NCI-H524 (cell line): ENCODE results near the gene SLC2A13.
A peak's percentile ranks its signal among the peaks of the same experiment; 100 is the strongest.
"Not testable (repeated sequence)": the region's sequence is repeated elsewhere in the genome, so short reads cannot be mapped to it uniquely, and the experiment has no call there.

ENCODE experiments used
- DNase-seq, 2 experiments: peaks; one replicate each; lab custom pipeline; 2025; lab: John Stamatoyannopoulos, UW

Gene SLC2A13

DNA sequence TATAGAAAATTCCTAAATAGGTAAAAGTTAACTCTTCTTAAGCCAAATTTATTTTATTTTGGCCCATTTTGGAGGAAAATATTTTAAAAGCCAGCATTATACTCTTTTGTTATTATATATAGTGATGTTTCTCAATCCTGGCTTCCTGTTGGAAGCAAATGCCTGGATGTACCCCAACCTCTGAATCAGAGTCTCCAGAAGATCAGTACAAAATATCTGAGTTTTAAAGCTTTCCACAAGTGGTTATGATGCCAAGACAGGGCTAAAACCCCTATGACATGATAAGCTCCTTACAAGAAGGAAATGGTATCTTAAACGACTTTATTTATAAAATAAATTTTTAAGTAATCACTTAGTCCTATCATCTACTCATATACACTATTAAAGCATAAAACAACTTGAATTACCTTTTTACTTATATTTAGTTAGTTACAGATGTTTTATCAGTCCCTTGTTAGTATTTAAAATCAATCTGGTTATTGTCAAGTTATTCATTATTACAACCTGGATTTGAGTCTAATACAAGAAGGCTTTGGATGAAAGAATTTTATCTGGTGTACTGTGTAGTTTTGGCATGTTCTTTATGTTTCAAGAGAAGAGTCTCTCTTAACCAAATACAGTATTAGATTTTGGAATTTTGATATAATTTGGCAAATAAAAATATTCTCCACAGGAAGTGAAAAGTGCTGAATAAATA lies 238.1 kb downstream of the SLC2A13 start:
- no peak for DNase-seq

DNA sequence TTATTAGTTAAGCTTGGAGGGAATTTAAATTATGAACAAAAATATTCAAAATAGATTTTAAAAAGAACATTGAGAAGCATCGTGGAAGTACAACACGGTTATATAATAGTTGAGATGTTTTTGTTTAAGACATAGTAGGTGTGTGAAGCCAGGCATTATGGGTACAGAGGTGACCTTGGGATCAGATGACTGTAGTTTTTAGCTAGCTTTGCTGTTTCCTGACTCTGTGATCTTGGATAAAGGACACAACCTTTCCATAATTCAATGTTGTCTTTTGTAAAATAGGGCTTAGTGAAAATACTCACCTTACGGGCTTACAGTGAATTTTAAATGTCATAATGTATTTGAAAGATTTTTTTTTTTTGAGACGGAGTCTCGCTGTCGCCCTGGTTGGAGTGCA lies 239.7 kb downstream of the SLC2A13 start:
- DNase-seq: no peak

DNA sequence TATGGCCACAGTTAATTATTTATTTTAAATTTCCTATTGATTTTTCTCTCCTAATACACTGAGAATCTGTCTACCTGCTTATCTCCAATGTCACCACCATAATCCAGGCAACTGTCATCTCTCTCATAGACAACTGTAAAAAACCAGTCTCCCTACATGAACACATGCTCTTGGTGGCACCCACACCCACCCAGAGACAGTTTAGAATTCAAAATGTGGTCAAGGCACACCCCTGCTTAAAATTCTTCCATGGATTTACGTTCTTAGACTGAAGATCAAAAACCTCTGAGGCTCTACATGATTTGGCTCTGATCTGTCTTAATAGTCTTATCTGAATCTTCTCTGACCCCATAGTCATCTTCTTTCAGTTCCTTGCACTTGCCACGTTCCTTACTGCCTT lies 245.2 kb downstream of the SLC2A13 start:
- no peak for DNase-seq

DNA sequence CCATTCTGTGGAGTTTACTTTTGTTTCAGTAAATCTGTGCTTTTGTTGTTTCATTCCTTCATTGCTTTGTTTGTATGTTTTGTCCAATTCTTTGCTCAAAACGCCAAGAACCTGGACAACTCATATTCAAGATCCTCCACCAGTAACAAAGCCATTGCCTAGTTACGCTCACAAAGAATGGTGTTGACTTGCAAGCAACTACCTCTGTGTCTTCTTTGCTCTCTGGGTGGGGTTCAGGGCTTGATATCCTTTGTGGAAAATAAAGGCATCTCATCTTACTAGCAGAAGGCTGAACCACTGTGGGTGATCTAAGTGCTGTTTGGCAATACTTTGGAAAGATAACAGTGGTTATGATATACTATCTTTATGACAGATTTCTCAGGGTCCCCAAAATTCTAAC lies 252.9 kb downstream of the SLC2A13 start:
- no peak for DNase-seq

DNA sequence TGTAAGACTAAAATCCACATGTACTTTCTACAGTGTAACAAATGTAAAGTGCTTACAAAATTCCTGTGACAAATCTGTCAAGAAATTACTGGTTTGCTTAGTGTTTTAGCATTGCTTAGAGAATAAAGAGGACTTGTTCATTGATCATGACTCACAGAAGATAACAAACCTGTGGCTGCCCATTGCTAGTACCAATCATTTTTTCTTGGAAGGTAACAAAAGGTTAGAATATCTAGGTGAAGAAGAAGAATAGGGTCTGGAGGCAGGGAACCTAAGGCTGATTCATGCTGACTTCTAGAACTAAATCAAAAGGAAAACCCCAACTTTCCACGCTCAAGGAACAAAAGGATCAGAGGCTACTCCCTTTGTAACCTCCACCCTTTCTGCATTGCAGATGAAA lies 253.5 kb downstream of the SLC2A13 start:
- no peak for DNase-seq

DNA sequence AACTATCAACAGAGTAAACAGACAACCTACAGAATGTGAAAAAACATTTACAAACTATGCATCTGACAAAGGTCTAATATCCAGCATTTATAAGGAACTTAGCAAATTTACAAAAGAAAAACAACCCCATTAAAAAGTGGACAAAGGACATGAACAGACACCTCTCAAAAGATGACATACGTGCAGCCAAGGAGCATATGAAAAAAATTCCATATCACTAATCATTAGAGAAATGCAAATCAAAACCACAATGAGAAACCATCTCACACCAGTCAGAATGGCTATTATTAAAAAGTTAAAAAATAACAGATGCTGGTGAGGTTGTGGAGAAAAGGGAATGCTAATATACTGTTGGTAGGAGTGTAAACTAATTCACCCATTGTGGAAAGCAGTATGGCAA lies 257.7 kb downstream of the SLC2A13 start:
- DNase-seq: not testable (repeated sequence)

DNA sequence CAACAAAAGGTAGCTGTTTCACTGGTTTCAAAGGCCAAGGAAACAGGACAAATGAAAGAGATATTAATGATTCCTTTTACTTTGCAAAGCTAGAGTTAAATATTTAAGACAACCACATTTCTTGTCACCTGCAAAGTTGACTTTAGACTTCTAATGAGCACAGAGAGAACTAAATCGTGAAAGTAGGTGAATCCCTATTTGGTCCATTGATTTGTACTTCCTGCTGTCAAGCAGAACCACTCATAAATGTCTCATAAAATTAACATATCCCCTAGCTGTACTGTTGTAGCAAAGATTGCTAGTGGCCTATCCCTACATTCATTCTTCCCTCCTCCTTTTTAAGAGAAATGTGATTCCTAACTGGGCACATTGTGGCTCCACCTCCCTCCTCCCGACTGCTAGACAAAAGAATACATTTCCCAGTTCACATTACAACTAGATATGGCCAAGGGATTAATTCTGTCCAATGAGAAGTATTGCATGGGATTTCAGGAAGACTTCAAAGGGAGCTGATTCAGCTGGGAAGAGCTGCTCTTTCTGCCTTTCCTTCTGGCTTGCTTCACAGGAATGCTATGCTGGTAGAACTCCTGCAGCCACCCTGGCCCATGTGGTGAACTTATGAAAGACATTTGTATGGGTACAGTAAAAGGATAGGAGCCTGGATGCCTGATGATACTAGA lies 258.8 kb downstream of the SLC2A13 start:
- DNase-seq: no peak

DNA sequence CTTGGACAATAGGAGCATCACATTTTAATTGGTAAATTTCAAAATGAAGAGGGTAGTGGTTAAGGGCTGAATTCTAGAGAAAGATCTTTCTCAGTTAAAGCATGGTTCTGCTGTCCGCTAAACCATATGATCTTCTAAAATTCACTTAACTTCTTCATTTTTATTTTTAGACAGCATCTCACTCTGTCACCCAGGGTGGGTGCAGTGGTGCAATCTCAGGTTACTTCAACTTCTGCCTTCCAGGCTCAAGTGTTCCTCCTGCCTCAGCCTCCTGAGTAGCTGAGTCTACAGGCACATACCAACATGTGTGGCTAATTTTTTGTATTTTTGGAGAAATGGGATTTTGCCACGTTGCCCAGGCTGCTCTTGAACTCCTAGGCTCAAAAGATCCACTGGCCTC lies 259.6 kb downstream of the SLC2A13 start:
- DNase-seq: no peak

DNA sequence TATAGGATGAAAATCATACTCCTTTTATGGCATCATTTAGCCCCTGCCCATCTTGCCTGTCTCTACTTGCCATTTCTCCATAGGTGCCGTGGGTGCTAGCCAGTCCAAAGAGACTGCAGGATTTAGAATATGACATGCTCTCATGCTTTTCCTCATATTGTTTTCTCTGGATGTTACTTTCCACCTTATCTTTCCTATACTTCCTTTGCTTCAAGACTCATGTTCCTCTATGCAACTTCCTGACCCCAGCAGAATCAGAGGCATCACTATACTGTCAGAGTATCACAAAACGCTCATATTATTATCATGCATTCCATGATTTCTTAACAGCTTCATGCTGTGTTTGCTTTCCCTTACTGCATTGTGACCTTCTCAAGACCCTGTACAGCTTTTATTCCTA lies 265.5 kb downstream of the SLC2A13 start:
- no peak for DNase-seq

DNA sequence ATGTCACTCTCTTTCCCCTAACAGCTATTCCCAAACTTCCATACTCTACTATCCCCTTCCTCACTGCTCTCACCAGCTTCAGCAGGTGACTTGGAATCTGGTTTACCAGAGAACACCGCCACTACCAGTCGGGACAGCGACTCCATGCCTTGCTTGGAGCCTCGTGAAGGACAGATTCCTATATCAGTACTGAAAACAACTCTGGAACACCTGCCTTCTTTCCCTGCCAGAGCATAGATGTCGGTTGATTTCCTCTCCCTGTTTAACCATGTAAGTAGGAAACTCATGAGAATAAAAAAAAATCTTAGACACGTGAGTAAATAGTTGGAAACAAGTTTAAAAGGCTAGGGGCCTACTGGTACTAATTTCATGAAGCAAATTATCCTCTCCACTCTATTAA lies 266.8 kb downstream of the SLC2A13 start:
- DNase-seq: no peak

DNA sequence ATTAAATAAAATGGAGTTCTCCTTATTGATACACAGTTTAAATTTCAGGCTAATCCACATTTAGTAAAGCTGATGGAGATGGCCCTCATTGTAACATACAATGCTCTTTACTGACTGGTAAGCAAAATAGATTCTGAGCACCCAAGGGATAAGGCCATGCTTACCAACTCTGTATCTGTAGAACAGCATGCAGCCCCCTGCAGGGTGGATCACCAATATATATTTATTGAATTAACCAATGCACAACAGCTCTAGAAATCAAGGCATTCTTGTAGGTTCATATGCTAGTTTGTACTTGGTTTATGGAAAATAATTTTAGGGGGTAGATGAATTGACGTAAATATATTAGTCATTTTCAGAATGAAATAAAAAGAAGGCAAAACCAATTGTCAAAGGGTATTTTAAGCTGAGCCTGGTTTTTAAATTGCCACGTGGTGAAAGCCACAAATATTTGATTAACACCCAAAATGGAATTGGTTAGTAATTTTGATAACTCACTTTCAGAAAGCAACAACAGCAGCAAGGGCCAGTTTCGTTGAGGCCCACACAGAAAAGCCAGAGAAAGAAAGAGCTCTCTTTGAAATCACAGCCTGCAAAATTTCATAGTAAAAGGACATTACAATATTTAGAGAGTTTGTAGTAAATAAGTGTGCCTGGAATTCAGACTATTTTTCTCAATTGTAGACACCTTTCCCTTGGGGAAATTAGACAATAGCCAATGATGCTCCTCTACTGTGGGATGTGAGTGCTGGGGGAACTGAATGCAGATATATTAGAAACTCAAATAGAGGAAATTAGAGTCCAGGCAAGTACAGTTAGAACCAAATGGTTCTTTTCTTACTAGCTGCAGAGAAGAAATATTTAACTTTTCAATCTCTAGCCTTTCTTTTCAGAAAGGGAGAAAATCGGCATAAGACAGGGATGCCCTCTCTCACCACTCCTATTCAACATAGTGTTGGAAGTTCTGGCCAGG lies 270.1 kb downstream of the SLC2A13 start:
- DNase-seq: no peak

DNA sequence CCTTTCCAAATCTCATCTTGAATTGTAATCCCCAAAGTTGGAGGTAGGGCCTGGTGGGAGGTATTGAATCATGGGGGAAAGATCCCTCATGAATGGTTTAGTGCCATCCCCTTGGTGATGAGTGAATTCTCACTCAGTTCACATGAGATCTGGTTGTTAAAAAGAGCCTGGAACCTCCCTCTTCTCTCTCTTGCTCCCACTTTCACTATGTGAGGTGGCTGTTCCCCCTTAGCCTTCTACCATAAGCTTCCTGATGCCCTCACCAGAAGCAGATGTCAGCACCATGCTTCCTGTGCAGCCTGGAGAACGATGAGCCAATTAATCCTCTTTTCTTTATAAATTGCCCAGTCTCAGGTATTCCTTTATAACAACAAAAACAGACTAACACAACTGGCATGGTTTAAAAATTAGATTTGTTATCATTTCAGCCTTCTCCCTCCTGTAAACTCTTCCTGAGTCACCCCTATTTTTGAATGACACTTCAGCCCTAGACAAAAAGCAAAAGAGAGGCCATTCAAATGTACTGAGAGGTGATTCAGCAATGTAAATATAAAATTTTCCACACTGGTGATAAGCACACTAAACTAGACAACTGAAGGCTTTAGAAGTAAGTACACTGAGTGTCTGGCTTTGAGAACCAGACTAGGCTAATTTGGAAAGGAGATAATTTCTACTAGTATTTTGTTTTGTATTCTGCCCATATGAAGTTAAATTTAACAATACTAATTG lies 274.1 kb downstream of the SLC2A13 start:
- DNase-seq: no peak

DNA sequence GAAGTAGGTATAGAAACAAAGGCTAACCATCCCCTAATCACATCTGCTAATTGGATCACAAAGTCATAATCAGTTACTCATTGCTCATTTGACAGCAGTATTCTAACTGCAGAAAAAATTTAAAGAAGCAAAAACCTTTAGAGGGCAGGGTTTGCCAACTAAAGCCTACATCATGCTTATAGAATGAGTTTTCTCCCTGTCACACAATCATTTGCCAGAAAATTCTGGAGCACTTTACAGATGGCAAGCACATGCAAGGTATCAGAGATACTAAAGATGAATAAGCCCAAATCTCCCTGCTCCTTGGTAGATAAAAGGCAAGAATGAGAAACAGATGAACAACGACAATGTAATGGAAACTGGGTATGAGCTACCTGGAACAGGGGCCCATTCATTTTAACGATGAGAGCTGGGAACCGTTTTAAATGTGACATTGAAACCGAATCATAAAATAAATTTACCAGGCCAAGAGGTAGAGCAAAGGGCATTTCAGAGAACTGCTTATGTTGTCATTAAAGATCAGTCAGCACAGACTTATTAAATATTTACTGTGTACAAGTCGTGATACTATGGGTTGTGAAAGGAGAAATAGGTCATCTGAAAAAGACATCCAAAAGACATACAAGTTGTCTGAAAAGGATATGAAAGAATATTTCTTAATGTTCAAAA lies 274.9 kb downstream of the SLC2A13 start:
- DNase-seq: no peak

DNA sequence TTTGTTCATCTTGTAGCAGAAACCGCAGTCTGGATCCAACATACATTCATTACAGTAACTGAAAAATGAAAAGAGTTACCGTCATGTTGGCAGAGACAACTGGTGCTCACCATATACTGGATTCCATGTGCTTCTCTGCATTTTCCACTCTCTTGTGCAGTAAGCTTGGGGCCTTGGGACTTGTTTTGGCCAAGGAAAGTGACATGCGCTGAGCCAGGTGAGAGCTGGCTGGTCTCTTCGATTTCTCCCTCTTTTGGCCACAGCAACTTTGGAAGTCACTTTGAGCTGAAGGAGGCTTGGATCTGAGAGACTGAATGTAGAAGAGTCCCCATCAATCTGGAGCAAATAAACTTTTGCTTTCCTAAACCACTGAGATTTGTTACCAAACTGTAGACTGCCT lies 275.7 kb downstream of the SLC2A13 start:
- no peak for DNase-seq

DNA sequence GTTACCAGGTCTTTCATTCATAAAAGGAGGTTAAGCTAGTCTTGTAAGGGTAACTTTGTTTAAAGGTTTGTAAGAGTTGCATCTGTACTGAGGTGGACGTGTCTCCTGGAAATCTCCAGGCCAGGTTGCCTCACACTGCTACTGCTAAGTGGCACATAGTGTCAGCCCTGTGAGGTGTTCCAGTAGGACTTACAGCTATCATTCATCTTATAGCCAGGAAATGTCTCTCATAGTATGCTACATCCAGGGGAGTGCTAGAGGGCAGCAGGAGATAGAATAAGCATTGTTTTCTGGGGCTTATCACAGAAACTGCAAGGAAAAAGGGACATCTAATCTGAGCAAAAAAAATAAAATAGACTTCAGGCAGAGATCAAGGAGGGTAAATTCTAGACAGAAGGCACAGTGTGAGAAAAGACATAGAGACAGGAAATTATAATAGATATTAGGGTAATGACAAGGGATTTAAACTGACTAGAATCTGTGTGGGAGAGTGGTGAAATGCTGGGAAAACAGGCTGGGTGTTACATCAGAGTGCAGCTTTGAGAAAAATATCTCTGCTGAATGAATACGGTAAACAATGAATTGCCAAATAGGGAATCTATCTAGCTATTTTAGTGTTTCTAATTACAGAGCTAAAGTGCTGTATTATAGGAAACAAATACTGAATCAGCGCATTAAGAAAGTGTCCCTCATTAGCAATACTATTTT lies 281.2 kb downstream of the SLC2A13 start:
- DNase-seq: no peak

DNA sequence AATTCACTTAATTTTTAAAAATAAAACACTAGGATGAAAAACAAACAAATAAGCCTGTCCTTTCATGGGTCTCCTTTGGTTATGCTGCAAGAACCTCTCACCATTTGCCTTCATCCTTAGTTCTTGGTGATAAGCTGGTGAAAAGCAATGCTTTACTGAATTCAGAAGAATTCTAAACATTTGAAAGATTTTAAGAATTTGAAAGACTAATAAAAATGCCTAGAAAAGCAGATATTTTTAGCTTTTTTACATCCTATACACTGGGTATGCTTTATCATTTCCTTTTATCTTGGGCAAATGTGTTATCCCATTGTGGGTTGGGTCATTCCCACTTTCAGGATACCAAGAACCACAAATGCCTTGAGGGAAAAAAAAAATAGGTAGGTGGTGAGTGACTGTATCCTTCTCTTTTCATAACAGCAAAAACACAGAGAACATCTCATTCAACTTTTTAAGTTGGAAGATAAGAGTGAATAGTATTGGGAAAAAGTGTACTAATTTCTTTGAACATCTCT lies 289.2 kb downstream of the SLC2A13 start:
- DNase-seq: no peak

DNA sequence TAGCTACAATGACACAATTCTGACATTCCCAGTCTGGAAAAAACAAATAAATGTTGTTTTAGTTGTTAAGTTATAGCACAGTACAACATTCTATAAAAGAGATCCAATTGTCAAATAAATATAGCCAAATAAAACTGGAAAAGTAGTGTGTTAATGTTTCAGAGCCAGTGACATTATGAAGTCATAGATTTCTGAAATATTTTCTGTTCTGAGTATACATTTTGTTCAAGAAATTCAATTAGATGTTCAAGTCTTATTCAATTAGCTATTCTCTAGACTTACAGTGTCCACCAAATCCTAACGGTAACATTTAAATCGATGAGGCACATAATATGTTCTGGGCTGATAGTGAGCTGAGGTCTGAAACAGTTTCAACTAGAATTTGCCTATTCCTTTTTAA lies 290.1 kb downstream of the SLC2A13 start:
- no peak for DNase-seq

DNA sequence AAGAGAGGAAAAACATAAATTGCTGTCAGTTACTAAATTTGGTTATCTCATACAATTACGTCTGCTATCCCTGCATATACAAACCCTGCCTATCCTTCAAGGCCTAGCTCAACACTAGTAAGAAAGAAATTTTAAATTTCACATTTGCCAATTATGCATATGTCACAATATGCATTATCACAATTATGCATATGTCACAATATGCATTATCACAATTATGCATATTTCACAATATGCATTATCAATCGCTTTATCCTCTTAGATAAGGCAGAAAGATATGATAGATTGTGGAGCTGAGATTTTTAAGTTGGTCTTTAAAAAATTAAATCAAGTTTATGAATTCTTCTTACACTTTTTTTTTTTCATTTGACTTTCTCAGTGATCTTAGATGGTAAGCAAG lies 291.3 kb downstream of the SLC2A13 start:
- DNase-seq: no peak

DNA sequence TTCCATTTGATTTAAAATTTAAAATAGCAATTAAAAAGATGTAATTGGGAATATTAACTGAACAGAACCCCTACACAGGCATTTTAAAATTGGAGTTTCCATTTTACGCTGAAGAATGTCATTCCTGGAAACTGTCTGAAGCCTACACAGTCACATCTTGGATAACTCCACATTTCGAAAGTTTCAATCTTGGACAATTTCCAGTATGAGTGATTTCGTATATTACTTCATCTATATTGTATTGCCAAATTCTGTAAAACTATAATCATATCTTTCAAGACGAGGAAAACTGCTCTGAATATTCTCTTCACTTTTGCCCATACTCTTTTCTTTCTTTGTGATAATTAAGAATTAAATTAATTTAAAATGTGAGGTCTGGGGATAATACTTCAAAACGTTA lies 292.1 kb downstream of the SLC2A13 start:
- DNase-seq: no peak

DNA sequence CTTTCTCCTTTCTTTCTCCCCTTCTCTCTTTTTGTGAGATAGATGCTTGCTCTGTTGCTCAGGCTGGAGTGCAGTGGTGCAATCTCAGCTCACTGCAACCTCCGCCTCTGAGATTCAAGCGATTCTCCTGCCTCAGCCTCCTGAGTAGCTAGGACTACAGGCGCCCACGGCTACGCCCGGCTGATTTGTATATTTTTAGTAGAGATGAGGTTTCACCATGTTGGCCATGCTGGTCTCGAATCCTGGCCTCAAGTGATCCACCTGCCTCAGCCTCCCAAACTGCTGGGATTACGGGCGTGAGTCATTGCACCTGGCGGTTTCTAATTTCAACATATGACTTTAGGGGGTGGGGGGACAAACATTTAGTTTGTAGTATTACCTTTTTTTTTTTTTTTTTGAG lies 293.4 kb downstream of the SLC2A13 start:
- DNase-seq: not testable (repeated sequence)

DNA sequence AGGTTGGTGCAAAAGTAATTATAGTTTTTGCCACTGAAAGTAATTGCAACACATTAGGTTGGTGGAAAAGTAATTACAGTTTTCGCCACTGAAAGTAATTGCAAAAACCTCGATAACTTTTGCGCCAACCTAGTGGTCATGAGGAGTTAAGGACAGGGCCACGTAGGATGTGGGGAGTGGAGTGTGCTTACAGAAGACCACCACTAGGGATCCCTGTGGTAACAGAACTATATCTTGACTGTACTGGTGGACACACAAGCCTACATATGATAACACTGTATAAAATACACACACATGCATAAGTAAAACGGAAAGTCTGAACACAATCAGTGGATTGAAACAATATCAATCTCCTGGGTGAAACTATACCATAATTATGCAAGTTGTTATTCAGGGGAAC lies 298.8 kb downstream of the SLC2A13 start:
- peak in 1 of 2 experiments; percentile 21 for DNase-seq
